GM12878 (cell line): Measurements from ENCODE around the gene ADGRD1.

Experiments
- BHLHE40 ChIP-seq, 2 experiments: fragments of 450-650 bp in 1 of 2; IDR thresholded peaks; 2 replicates each; pipeline ENCODE4 v1.6.1; 2011 to 2017; ENCODE audit warnings: low read depth in 2 of 2, borderline replicate concordance in 1 of 2, improper control_type of control experiment in 1 of 2, low read length in 1 of 2, mild to moderate bottlenecking in 1 of 2
- DPF2 ChIP-seq: fragments of 450-650 bp; IDR thresholded peaks from 2 replicates; pipeline ENCODE4 v1.6.1; 2017; ENCODE audit warnings: mild to moderate bottlenecking
- MXI1 ChIP-seq: fragments of 150-350 bp; IDR thresholded peaks from 2 replicates; pipeline ENCODE4 v1.6.1; 2011; ENCODE audit warnings: low read depth, mild to moderate bottlenecking, inconsistent platforms, low read length, improper control_type of control experiment

- TF ChIP-seq MXI1 = no peak
- no peak for TF ChIP-seq BHLHE40 (IDR thresholded peaks at IDR 0.05; ENCODE audit: borderline replicate concordance in 1 of 2, low read depth in 2 of 2, low read length in 1 of 2)
- TF ChIP-seq DPF2 = no peak
Measured at GRCh38 chr12:130981074-130981742, 27.5 kb downstream of the ADGRD1 start.
